Fibroblast of peridontal ligament (primary cell): Measurements from ENCODE around the gene HECW1.

ENCODE experiments used
- DNase-seq: peaks from one replicate; pipeline ENCODE4 v3.0.0-alpha.2; 2010; ENCODE audit errors: extremely low read depth

The HECW1 gene

GRCh38 chr7:43501870-43502269, 389.4 kb downstream of the HECW1 start:
- DNase-seq = peak; percentile 58

GRCh38 chr7:43502941-43503340, 390.5 kb downstream of the HECW1 start:
- DNase-seq = no peak

GRCh38 chr7:43505412-43505811, 393.0 kb downstream of the HECW1 start:
- DNase-seq = no peak

- no peak for DNase-seq
Measured at GRCh38 chr7:43506460-43506859, 394.0 kb downstream of the HECW1 start.

GRCh38 chr7:43508461-43508860, 396.0 kb downstream of the HECW1 start:
- DNase-seq = peak; percentile 27

GRCh38 chr7:43509906-43510305, 397.5 kb downstream of the HECW1 start:
- DNase-seq = no peak

- DNase-seq = no peak
Measured at GRCh38 chr7:43511029-43511428, 398.6 kb downstream of the HECW1 start.

- no peak for DNase-seq
Measured at GRCh38 chr7:43511769-43512515, 399.5 kb downstream of the HECW1 start.

GRCh38 chr7:43513251-43513650, 400.8 kb downstream of the HECW1 start:
- DNase-seq = no peak

- DNase-seq = peak; percentile 38
Measured at GRCh38 chr7:43516581-43517342, 404.3 kb downstream of the HECW1 start.

- no peak for DNase-seq
Measured at GRCh38 chr7:43517464-43517863, 405.0 kb downstream of the HECW1 start.

GRCh38 chr7:43520201-43520600, 407.8 kb downstream of the HECW1 start:
- DNase-seq = no peak

- DNase-seq = peak; percentile 70
Measured at GRCh38 chr7:43522406-43523156, 410.1 kb downstream of the HECW1 start.

GRCh38 chr7:43528576-43529354, 416.3 kb downstream of the HECW1 start:
- no peak for DNase-seq

GRCh38 chr7:43530553-43531410, 418.3 kb downstream of the HECW1 start:
- no peak for DNase-seq

- no peak for DNase-seq
Measured at GRCh38 chr7:43531700-43532099, 419.3 kb downstream of the HECW1 start.

- peak; percentile 51 for DNase-seq
Measured at GRCh38 chr7:43533801-43534479, 421.5 kb downstream of the HECW1 start.

- DNase-seq = peak; percentile 9
Measured at GRCh38 chr7:43535031-43535451, 422.6 kb downstream of the HECW1 start.

GRCh38 chr7:43535810-43536585, 423.6 kb downstream of the HECW1 start:
- DNase-seq = peak; percentile 97
